ENCODE data around the gene TMEM151B.

DNA sequence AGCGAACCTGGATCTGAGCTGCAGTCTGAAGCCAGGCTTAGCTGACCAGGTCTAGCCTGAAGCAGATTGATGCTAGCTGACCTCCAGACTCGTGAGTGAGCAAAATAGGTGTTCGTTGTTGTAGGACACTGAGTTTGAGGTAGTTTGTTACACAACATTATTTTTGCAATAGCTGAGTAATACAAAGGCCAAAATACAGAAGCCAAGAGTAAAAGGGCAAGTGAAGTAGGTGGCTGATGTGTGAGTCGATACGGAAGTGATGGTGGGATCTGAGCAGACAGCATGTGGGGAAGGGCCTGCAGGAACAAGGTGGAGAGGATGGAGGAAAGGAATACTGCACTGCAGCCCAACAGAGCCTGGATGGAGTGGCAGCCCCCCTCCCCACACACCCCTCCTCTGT, 63.7 kb downstream of the TMEM151B start:
- TF ChIP-seq, protein P1, sequence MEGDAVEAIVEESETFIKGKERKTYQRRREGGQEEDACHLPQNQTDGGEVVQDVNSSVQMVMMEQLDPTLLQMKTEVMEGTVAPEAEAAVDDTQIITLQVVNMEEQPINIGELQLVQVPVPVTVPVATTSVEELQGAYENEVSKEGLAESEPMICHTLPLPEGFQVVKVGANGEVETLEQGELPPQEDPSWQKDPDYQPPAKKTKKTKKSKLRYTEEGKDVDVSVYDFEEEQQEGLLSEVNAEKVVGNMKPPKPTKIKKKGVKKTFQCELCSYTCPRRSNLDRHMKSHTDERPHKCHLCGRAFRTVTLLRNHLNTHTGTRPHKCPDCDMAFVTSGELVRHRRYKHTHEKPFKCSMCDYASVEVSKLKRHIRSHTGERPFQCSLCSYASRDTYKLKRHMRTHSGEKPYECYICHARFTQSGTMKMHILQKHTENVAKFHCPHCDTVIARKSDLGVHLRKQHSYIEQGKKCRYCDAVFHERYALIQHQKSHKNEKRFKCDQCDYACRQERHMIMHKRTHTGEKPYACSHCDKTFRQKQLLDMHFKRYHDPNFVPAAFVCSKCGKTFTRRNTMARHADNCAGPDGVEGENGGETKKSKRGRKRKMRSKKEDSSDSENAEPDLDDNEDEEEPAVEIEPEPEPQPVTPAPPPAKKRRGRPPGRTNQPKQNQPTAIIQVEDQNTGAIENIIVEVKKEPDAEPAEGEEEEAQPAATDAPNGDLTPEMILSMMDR (conservative IDR thresholded peaks at IDR 0.05; ENCODE audit: low read depth, low read length) = no peak
- no peak for TF ChIP-seq EZH2 (IDR thresholded peaks at IDR 0.05; ENCODE audit: low read length, unreplicated experiment)
- TF ChIP-seq EZH2phosphoT487 (IDR thresholded peaks at IDR 0.05; ENCODE audit: borderline replicate concordance, low read length) = no peak

Measured in PC-3 (cell line).